ENCODE data around the gene PHF3. TPM values are rescaled to one million over a fixed set of nuclear protein-coding genes. Genes with fewer than 3 reads are reported as not detected.

Gene PHF3
- total and polyA plus RNA-seq, 2 donors (not counting 1 experiment from before 2014, with no cell fraction given): 13.5 to 111 TPM

GRCh38 chr6:63671098-63671754 is 35.6 kb downstream of the PHF3 start:
- CTCF ChIA-PET: no interaction called here
- no peak overlapping the region for H3K4me2 ChIP-seq (replicated peaks; ENCODE audit: low read depth, low read length, poor library complexity, severe bottlenecking)
- TF ChIP-seq EZH2 (IDR thresholded peaks at IDR 0.05; ENCODE audit: borderline replicate concordance, insufficient read depth, low read depth, low read length, poor library complexity, severe bottlenecking) (no peak), CTCF (IDR thresholded peaks at IDR 0.05) (no peak)
- H3K27ac Mint-ChIP-seq: no peak overlapping the region
- H3K4me3 Mint-ChIP-seq: no peak overlapping the region
- 100% methylated on average over 2 of the region's 6 CpGs for WGBS (ENCODE audit: insufficient coverage)
- no peak overlapping the region for H3K9ac ChIP-seq (ENCODE audit: low read length)
- peaks cover 99% of the 10 kb centered on the region for H3K79me2 ChIP-seq (ENCODE audit: control insufficient read depth, insufficient read depth, low read length)
- H2AFZ ChIP-seq (ENCODE audit: insufficient read depth, low read depth, low read length, poor library complexity, severe bottlenecking): no peak overlapping the region
- DNase-seq (no peak), ATAC-seq (ENCODE audit: low read depth) (no peak)
- no peaks in the 10 kb centered on the region for H3K27me3 Mint-ChIP-seq
- H3K4me1 Mint-ChIP-seq: peaks cover 42% of the 10 kb centered on the region
- H3K4me1 ChIP-seq (ENCODE audit: control insufficient read depth in 2 of 2, insufficient read depth in 2 of 2, low read length in 2 of 2): peaks cover 10 to 11% of the 10 kb centered on the region in 2 donors
- POLR2A ChIA-PET: no interaction called here
- no peaks in the 10 kb centered on the region for H3K27me3 ChIP-seq (replicated peaks in 1 of 4; ENCODE audit: control extremely low read depth in 1 of 4, control insufficient read depth in 3 of 4, insufficient read depth in 4 of 4, low read length in 3 of 4)
- H3K36me3 ChIP-seq (replicated peaks in 1 of 2; ENCODE audit: control extremely low read depth in 1 of 2, control insufficient read depth in 1 of 2, extremely low read depth in 1 of 2, insufficient read depth in 2 of 2, low read length in 1 of 2): peaks cover 2 to 5% of the 10 kb centered on the region in 2 experiments
- no peak overlapping the region for H3K27ac ChIP-seq (ENCODE audit: low read length in 2 of 2)
- intact Hi-C loops (cut with micrococcal nuclease): no loop called here
- no peak overlapping the region for H3K4me3 ChIP-seq (ENCODE audit: control extremely low read depth in 1 of 5, extremely low read depth in 1 of 5, insufficient read depth in 1 of 5, low read depth in 2 of 5, low read length in 4 of 5)
- peaks cover 86% of the 10 kb centered on the region for H4K20me1 ChIP-seq (ENCODE audit: control insufficient read depth, insufficient read depth, low read length, poor library complexity, severe bottlenecking)
- H3K9me3 Mint-ChIP-seq (ENCODE audit: insufficient read depth): no peaks in the 10 kb centered on the region
- no peaks in the 10 kb centered on the region for H3K9me3 ChIP-seq (ENCODE audit: control extremely low read depth in 1 of 3, control insufficient read depth in 2 of 3, insufficient read depth in 1 of 3, low read length in 2 of 3)

- Histone ChIP-seq H3K9me3 (ENCODE audit: control extremely low read depth in 1 of 3, control insufficient read depth in 2 of 3, insufficient read depth in 1 of 3, low read length in 2 of 3) (no peaks in the 10 kb centered on the region), H3K27me3 (replicated peaks in 1 of 4; ENCODE audit: control extremely low read depth in 1 of 4, control insufficient read depth in 3 of 4, insufficient read depth in 4 of 4, low read length in 3 of 4) (no peaks in the 10 kb centered on the region), H3K27ac (ENCODE audit: low read length in 2 of 2) (no peak overlapping the region), H3K36me3 (replicated peaks in 1 of 2; ENCODE audit: control extremely low read depth in 1 of 2, control insufficient read depth in 1 of 2, extremely low read depth in 1 of 2, insufficient read depth in 2 of 2, low read length in 1 of 2) (peaks cover 2 to 5% of the 10 kb centered on the region in 2 experiments), H2AFZ (ENCODE audit: insufficient read depth, low read depth, low read length, poor library complexity, severe bottlenecking) (no peak overlapping the region), H4K20me1 (ENCODE audit: control insufficient read depth, insufficient read depth, low read length, poor library complexity, severe bottlenecking) (peaks cover 78% of the 10 kb centered on the region), H3K79me2 (ENCODE audit: control insufficient read depth, insufficient read depth, low read length) (peaks cover 98% of the 10 kb centered on the region), H3K9ac (ENCODE audit: low read length) (no peak overlapping the region), H3K4me3 (ENCODE audit: control extremely low read depth in 1 of 5, extremely low read depth in 1 of 5, insufficient read depth in 1 of 5, low read depth in 2 of 5, low read length in 4 of 5) (no peak overlapping the region), H3K4me1 (ENCODE audit: control insufficient read depth in 2 of 2, insufficient read depth in 2 of 2, low read length in 2 of 2) (peaks cover 13 to 18% of the 10 kb centered on the region in 2 donors), H3K4me2 (replicated peaks; ENCODE audit: low read depth, low read length, poor library complexity, severe bottlenecking) (peak overlapping the region; percentile 14)
- Mint-ChIP-seq H3K27me3 (no peaks in the 10 kb centered on the region), H3K27ac (no peak overlapping the region), H3K9me3 (ENCODE audit: insufficient read depth) (no peaks in the 10 kb centered on the region), H3K4me1 (peaks cover 35% of the 10 kb centered on the region), H3K4me3 (no peak overlapping the region)
- peak; percentile 34 for DNase-seq
- POLR2A ChIA-PET: no interaction called here
- TF ChIP-seq EZH2 (IDR thresholded peaks at IDR 0.05; ENCODE audit: borderline replicate concordance, insufficient read depth, low read depth, low read length, poor library complexity, severe bottlenecking) (no peak), CTCF (IDR thresholded peaks at IDR 0.05) (no peak)
- no CpG with 5 or more reads among the region's 3 CpGs for WGBS (ENCODE audit: insufficient coverage)
- peak; percentile 24 for ATAC-seq (ENCODE audit: low read depth)
- CTCF ChIA-PET: interaction anchor here (1.7 kb wide), 1 partner anchor 11 kb away, joined by 5 read pairs; no protein-coding TSS in a partner anchor
- intact Hi-C loops (cut with micrococcal nuclease): no loop called here
These were observed 37.1 kb downstream of the PHF3 start for GRCh38 chr6:63672582-63673129.
